NCI-H524 (cell line): ENCODE results near the gene NEK7.

Experiments
- DNase-seq, 2 experiments: peaks; one replicate each; lab custom pipeline; 2025; lab: John Stamatoyannopoulos, UW

NEK7 gene

GRCh38 chr1:198350456-198350855 is 193.7 kb downstream of the NEK7 start:
- DNase-seq, result no peak

DNA sequence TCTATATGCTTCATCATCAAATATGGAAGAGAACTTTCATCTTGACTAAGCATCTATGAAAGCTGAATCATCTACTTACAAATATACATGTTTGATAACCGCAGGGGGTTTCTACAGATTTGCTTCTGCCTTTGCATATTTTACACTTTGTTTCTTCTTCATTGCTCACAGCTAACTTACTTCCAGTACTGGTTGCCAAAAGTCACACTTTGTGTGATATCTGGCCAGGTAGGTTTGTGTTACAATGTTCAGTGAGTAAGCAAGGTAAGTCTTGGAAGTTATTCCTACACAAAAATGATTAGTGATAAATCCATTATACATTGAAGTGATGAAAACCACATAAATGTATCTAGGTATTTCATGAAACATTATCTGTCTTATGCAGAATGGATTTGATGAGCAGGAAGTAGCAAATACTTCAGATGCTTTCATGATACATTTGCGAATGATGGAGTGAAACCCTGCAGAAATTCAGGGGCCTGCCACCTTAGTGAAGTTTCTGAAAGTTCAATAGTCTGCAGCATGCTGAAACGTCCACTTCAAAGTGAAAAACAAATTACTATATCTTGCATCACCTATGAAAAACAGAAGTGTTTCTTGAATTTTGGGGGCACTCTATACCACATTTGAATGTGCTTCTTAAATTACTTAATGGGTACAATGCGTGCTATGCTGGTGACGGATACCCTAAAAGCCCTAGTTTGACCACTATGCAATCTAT is 196.3 kb downstream of the NEK7 start:
- DNase-seq, result no peak

DNA sequence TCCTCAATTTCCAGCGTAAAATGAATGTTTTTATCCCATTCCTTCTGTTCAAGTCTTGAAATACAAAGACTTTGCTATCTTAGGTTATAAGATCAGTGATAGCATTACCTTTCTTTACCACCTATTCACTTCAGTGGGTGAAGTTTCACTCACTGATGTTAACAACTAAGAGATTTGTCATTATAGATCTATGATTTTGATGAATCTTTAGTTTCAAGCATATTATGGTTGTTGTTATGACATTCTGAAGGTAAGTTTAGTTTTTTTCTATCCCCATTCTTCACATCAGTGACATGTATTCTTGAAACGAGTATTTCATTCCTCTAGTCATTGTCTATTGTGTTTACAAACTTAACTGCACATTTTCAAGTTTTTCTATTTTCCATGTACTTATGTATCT is 201.1 kb downstream of the NEK7 start:
- no peak for DNase-seq

DNA sequence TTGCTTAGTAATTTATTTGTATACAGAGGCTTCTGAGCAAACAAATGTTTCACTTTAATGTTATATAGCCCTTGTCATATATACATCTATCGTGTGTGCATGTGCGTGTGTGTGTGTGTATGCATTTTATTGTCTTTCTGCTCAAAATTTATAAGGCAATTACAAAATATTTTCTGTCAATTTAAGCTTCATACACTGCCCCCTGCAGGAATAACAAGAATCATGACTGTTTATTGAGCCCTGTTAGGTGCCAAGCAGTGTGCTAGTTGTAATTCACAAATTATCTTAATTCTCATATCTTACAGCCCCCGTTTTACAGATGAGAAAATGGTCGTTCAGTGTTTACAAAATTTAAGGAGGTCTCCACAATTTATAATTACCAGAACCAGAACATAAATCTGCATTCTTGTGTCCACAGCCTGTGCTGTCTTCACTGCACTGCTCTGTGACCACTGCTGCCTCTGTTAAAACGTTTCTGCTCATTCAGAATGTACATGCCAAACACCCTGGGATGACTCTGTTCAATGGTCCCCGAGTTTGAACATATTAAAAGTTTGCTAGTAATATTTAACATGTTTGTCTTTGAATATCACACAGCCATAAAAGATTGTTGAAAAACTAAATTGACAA is 202.3 kb downstream of the NEK7 start:
- DNase-seq, result peak in 1 of 2 experiments; percentile 2

DNA sequence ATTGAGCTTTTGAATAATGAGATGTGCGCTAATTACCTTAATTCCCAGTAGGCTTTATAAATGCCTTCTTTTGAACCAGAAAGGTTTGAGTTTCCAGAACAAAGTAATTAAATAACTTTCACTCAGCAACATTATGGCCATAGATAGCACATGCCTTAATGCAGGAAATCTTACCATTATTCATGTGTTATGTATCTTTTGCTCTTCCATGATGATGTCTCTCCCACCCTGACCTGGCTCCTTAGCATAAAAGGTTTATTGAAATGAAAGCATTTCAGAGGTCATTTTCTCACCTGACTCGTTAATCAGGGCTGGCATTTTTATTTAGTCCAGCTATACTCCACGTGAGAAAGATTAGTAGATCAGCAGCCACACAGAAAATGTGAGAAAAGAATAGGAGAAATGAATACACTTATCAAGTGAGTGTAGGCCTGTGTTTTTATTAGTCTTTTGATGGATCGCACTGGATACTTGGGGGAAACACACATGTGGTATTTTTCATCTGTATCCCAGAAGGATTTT is 203.5 kb downstream of the NEK7 start:
- no peak for DNase-seq

DNA sequence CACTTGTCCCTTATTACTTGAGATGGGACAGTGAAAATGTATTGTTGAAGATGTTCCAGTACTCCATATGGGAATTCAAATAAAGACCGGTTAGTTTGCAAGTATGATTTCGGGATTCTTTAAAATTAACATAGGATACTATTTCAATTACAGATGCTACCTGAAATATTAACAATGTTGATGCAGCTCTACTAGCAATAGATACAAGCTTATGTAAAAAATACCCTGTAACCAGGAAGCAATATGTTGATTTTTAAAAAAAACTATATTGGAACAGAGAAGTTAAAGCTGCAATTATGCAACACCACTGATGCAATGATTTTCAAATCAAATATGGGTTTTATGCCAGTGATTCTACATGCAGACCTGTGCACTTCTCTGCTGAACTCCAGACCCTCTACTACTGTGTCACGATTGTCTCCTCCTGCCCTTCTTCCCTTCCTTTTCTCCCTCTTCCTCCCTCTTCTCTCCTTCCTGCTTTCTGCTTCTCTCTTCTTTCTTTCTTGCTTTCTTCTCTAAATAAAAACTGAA is 204.5 kb downstream of the NEK7 start:
- no peak for DNase-seq

DNA sequence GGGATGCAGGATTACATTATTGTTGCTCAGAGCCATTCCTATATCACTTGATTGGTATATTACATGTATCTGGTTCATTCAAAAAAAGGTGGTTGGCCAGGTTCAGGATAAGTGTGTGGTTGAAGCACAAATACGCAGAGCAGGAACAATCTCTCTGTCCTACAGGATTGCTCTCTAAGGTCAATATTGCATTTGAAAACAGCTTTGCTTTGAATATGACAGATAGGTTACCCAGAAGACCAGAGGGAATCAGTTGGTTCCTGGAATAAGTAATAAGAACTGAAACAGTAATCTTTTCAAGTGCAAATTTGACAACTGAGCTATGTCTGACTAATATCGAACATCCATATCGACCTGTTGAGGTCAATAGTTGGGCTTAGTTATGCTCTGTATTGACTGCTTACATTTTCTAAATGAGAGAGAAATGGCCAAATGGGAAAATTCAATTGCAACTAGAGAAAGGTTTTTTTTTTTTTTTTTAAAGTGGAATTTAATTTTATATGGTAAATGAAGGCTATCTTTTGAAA is 206.9 kb downstream of the NEK7 start:
- no peak for DNase-seq

GRCh38 chr1:198364471-198364870 is 207.7 kb downstream of the NEK7 start:
- DNase-seq, result no peak

DNA sequence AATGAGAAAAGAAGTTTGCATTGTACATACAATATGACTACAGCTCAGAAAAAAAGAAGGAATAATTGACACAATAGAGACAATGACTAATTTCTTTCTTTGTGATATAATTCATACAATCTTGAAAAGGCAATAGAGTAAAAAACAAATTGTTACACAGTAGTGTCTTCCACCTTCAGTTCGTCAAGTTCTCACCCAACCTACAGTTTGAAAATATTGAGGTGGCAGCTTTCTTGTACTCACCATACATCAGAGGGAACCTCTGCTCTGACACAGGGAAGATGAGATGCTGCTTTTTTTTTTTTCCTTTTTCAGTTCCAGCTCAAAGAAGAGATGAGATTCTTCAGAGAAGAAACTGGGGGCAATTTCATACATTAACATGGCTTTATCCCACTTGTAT is 210.5 kb downstream of the NEK7 start:
- DNase-seq, result no peak

DNA sequence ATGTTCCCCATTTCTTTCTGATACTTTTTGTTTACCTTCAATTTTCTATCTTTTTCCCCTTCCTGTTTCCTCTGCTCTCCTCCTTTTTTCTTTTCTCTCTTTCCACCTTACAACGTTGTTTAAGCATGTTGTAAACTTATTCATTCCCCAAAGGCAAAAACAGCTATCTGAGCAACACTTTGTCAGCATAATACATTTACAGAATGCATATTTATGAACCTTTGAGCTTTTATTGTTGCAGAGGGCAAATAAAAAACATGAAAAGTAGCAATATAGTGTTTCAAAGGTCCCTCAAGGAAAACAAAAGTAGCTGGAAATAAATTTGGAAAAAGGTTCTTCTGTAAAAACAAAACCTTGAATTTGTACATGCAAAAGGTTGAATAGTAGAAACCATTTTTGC is 214.2 kb downstream of the NEK7 start:
- DNase-seq, result no peak
